Tibial nerve (tissue), 4 donors: Measurements from ENCODE around the gene BCKDHA.

Experiments
- EP300 ChIP-seq, 2 donors: sonication (generic); formaldehyde crosslinking; IDR thresholded peaks; one replicate each; pipeline ENCODE4 v1.6.1; 2017; ENCODE audit warnings: antibody characterized with exemption in 2 of 2, mild to moderate bottlenecking in 1 of 2
- TF ChIP-seq, protein P1 (sequence below), 5 experiments: fragments of 200-600 bp in 3 of 5; fragments of 450-650 bp in 2 of 5; sonication (generic) in 3 of 5; IDR thresholded peaks; one replicate each; pipeline ENCODE4 v1.5.1; 2016 to 2019; ENCODE audit warnings: antibody characterized with exemption in 5 of 5, mild to moderate bottlenecking in 3 of 5, moderate library complexity in 2 of 5

DNA sequence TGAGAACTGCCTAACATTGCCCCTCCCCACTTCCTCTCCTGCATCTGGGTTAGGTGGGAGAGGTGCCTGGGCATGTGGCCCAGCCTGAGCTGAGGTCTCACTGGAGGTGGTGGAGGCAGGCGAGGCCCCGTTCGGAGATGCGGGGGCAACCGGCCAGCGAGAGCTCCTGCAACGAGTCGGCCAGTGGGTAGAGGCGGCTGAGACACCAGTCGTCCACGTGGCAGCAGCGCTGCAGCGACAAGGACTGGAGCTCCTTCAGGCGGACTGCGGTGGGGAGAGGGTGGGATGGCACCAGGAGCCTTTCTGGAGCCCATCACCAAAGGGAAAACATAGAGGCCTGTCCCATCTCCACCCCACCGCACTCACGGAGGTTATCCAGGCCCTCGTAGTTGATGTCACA is 35.6 kb downstream of the BCKDHA start:
- TF ChIP-seq, protein P1, sequence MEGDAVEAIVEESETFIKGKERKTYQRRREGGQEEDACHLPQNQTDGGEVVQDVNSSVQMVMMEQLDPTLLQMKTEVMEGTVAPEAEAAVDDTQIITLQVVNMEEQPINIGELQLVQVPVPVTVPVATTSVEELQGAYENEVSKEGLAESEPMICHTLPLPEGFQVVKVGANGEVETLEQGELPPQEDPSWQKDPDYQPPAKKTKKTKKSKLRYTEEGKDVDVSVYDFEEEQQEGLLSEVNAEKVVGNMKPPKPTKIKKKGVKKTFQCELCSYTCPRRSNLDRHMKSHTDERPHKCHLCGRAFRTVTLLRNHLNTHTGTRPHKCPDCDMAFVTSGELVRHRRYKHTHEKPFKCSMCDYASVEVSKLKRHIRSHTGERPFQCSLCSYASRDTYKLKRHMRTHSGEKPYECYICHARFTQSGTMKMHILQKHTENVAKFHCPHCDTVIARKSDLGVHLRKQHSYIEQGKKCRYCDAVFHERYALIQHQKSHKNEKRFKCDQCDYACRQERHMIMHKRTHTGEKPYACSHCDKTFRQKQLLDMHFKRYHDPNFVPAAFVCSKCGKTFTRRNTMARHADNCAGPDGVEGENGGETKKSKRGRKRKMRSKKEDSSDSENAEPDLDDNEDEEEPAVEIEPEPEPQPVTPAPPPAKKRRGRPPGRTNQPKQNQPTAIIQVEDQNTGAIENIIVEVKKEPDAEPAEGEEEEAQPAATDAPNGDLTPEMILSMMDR (IDR thresholded peaks at IDR 0.05) = no peak
- TF ChIP-seq EP300 (IDR thresholded peaks at IDR 0.05) = no peak
